Measurements from ENCODE around the gene TMEM116. TPM values are rescaled to one million over a fixed set of nuclear protein-coding genes. Genes with fewer than 3 reads are reported as not detected.
"Not testable (repeated sequence)": the region's sequence is repeated elsewhere in the genome, so short reads cannot be mapped to it uniquely, and the experiment has no call there.

TMEM116 gene
- 11.5 TPM for total RNA-seq

DNA sequence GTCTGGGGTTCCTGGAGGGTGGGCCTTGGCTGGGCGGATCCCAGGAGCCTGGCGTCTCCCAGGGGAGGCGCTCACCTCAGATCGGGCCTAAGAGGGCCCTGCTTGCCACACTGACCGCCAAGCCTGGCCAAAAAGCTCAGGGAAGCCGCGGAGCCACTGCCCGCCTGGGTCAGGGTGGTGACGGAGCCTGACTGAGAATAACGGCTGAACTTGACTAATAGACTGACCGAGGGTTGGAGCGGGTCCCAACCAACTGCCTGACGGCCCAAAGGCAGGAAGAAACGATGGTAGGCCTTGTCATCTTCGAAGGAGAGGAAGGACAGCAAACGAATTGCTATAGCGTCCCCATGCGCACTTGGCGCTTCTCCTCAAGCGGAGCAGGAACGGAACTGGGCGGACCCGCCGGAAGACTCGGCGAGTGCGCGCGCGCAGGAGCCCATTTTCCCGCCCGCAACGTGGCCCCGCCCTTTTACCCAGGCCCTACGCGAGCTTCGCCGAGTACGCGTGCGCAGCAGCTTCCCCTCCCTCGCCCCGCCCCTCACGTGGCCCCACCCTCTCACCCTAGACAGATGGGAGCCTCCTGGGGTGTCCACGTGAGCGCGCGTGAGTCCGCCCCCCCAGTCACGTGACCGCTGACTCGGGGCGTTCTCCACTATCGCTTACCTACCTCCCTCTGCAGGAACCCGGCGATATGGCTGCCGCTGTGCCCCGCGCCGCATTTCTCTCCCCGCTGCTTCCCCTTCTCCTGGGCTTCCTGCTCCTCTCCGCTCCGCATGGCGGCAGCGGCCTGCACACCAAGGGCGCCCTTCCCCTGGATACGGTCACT, at the start of gene TMEM116, which contains the start of gene ERP29:
TSS of gene TMEM116 (minus strand) at position 391 of the 826 bp plus-strand sequence. CDS start 7,895 bp downstream, outside the sequence.
TSS of gene ERP29 (plus strand) at position 652 of the 826 bp plus-strand sequence. CDS start at position 692, 40 bp downstream.
- H3K36me3 ChIP-seq, result peaks cover 0 to 9% of the 10 kb centered on the region in 2 donors
- H3K4me1 ChIP-seq, result peaks cover 41% of the 10 kb centered on the region
- intact Hi-C loops (cut with DNase I), result no loop called here
- peak within 1 kb of the TSS; percentile 91 for H3K4me3 ChIP-seq
- H3K9me3 ChIP-seq, result no peaks in the 10 kb centered on the region
- peak; percentile 98 to 100 for DNase-seq (ENCODE audit: extremely low spot score in 2 of 2)
- peak in 2 of 3 experiments; percentile 4 to 69 for TF ChIP-seq CTCF (IDR thresholded peaks at IDR 0.05)
- TF ChIP-seq POLR2AphosphoS5 (IDR thresholded peaks at IDR 0.05; ENCODE audit: insufficient read depth in 1 of 2, low read depth in 1 of 2), result peak; percentile 95 to 99
- peak in 1 of 2 donors; percentile 97 for TF ChIP-seq POLR2A (IDR thresholded peaks at IDR 0.05)
- H3K27ac ChIP-seq, result peak within 1 kb of the TSS; percentile 97
- H3K27me3 ChIP-seq, result no peaks in the 10 kb centered on the region

DNA sequence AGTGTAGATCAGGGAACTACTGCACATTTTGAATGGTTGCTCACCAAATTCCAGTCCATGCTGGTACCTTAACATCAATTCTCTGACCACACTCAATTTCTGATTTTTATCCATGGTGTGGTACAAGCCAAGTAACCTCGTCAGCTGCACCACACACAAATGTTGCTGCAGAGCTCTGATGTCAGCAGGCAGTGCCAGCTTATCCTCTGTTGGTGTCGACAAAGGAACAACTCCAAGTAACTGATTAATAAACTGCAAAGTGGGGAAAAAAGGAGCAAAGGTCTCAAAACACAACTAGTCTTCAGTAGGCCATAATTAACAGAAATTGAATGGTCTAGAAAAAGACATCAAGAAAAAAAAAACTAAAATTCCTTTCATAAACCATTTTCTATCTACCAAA, 48.2 kb upstream of the TMEM116 start:
- H3K27ac ChIP-seq, result no peak overlapping the region
- no peaks in the 10 kb centered on the region for H3K4me1 ChIP-seq
- no peak for DNase-seq (ENCODE audit: extremely low spot score in 2 of 2)
- H3K4me3 ChIP-seq, result no peak overlapping the region
- H3K9me3 ChIP-seq, result no peaks in the 10 kb centered on the region
- peaks cover 0 to 78% of the 10 kb centered on the region in 2 donors for H3K36me3 ChIP-seq
- intact Hi-C loops (cut with DNase I), result no loop called here
- TF ChIP-seq POLR2AphosphoS5 (IDR thresholded peaks at IDR 0.05; ENCODE audit: insufficient read depth in 1 of 2, low read depth in 1 of 2) (no peak), POLR2A (IDR thresholded peaks at IDR 0.05) (no peak), CTCF (IDR thresholded peaks at IDR 0.05) (no peak)
- H3K27me3 ChIP-seq, result no peaks in the 10 kb centered on the region

GRCh38 chr12:112049351-112049750, 36.4 kb upstream of the TMEM116 start:
- no peak overlapping the region for H3K27ac ChIP-seq
- no peaks in the 10 kb centered on the region for H3K9me3 ChIP-seq
- no peaks in the 10 kb centered on the region for H3K27me3 ChIP-seq
- no peaks in the 10 kb centered on the region for H3K4me1 ChIP-seq
- H3K36me3 ChIP-seq, result peaks cover 0 to 79% of the 10 kb centered on the region in 2 donors
- intact Hi-C loops (cut with DNase I), result no loop called here
- no peak overlapping the region for H3K4me3 ChIP-seq
- TF ChIP-seq POLR2A (IDR thresholded peaks at IDR 0.05), result no peak
- TF ChIP-seq CTCF (IDR thresholded peaks at IDR 0.05), result no peak
- no peak for DNase-seq (ENCODE audit: extremely low spot score in 2 of 2)

DNA sequence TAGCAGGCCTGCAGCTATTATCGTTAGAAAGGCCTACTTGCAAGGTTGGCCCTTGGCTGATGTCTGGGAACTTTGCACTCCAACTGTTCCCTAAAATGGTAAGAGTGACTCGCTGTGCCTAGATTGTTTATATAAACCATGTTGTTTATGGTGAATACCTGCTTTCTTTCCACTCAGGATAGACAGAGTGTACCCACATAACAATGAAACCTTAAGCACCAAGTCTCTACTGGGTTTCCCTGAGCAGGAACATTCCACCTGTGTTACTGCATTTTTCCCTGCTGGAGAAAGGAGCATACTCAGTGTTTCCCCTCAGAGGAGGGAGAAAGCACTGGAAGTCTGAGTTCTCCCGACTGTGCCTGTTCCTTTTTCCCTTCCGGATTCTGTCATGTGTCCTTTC, 33.0 kb upstream of the TMEM116 start:
- TF ChIP-seq POLR2A (IDR thresholded peaks at IDR 0.05) (no peak), CTCF (IDR thresholded peaks at IDR 0.05) (no peak), POLR2AphosphoS5 (IDR thresholded peaks at IDR 0.05; ENCODE audit: insufficient read depth in 1 of 2, low read depth in 1 of 2) (no peak)
- H3K4me1 ChIP-seq, result no peaks in the 10 kb centered on the region
- intact Hi-C loops (cut with DNase I), result no loop called here
- H3K27ac ChIP-seq, result no peak overlapping the region
- no peaks in the 10 kb centered on the region for H3K9me3 ChIP-seq
- no peaks in the 10 kb centered on the region for H3K27me3 ChIP-seq
- H3K4me3 ChIP-seq, result no peak overlapping the region
- no peak for DNase-seq (ENCODE audit: extremely low spot score in 2 of 2)
- H3K36me3 ChIP-seq, result peaks cover 0 to 81% of the 10 kb centered on the region in 2 donors

DNA sequence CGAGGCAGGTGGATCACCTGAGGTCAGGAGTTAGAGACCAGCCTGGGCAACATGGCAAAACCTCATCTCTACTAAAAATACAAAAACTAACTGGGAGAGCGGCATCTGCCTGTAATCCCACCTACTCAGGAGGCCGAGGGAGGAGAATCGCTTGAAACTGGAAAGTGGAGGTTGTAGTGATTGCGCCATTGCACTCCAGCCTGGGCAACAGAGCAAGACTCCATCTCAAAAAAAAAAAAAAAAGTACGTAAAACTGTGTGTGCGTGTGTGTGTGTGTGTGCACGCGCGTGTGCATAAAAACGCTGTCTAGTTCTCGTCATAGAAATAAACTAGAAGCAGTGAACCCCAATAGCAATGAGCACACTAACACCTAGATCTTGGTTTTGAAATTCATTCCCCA, 23.6 kb upstream of the TMEM116 start:
- intact Hi-C loops (cut with DNase I), result not testable (repeated sequence)

More for the DNA sequence above, 23.6 kb upstream of the TMEM116 start:
- H3K4me3 ChIP-seq; H3K4me1 ChIP-seq; H3K27me3 ChIP-seq; H3K9me3 ChIP-seq; H3K27ac ChIP-seq; DNase-seq (ENCODE audit: extremely low spot score in 2 of 2): not testable (repeated sequence)
- peaks cover 0 to 69% of the 10 kb centered on the region in 2 donors for H3K36me3 ChIP-seq
